ENCODE results near the gene SGMS1.

GRCh38 chr10:50517626-50518025 is 106.1 kb downstream of the SGMS1 start:
- no peak for TF ChIP-seq ZNF274 (IDR thresholded peaks at IDR 0.05; ENCODE audit: low read depth, low read length)
- TF ChIP-seq YY1 (IDR thresholded peaks at IDR 0.05; ENCODE audit: insufficient read depth, insufficient read length): no peak
- no peak for TF ChIP-seq SUZ12 (IDR thresholded peaks at IDR 0.05; ENCODE audit: extremely low read depth, insufficient read depth, insufficient read length)

Measured in NT2/D1 (cell line).